Endothelial cell of umbilical vein (primary cell): ENCODE measurements around the gene LCP1. TPM values are rescaled to one million over a fixed set of nuclear protein-coding genes. Genes with fewer than 3 reads are reported as not detected.

ENCODE experiments used
- BruUV-seq: library from RNA; stranded (reverse); fragments of 400-500 nt; replicated peaks from 2 replicates; lab custom pipeline; 2021; lab: Mats Ljungman, UMichigan
- CTCF ChIA-PET: fragments of 300-600, 350-600 bp; sonication (Branson Sonifier 250); formaldehyde crosslinking; loops from one replicate; lab custom pipeline; 2021; ENCODE audit warnings: antibody characterized with exemption, inconsistent platforms; lab: Charles Lee
- POLR2A ChIA-PET: fragments of 300-600, 350-600 bp; sonication (Branson Sonifier 250); formaldehyde crosslinking; loops from one replicate; lab custom pipeline; 2021; ENCODE audit warnings: antibody characterized with exemption, inconsistent platforms; lab: Charles Lee
- DNase-seq: peaks from one replicate; pipeline ENCODE4 v3.0.0-alpha.2; 2011; ENCODE audit warnings: low read depth, low spot score
- FAIRE-seq: peaks from 2 replicates; lab custom pipeline; 2011; peaks lifted over from hg19 to GRCh38; lab: Jason Lieb, UNC
- H2AFZ ChIP-seq: 2 replicates; pipeline ENCODE4 v1.6.0; 2012; ENCODE audit warnings: low read depth, low read length, control low read depth, inconsistent platforms
- H3K27ac ChIP-seq: 2 replicates; pipeline ENCODE4 v1.5.1; 2011; ENCODE audit warnings: low read depth, mild to moderate bottlenecking, control low read depth, low read length, moderate library complexity; ENCODE audit not compliant: insufficient read depth
- H3K27me3 ChIP-seq, 2 experiments: 2 replicates each; pipeline versions ENCODE4 v1.6.0 to v1.6.1; 2011; ENCODE audit warnings: low read length in 2 of 2, mixed read lengths in 1 of 2; ENCODE audit not compliant: control insufficient read depth in 2 of 2, insufficient read depth in 2 of 2
- H3K36me3 ChIP-seq, 2 experiments: 2 replicates in 1 of 2; 3 replicates in 1 of 2; pipeline ENCODE4 v1.5.1; 2011; ENCODE audit warnings: low read length in 2 of 2, mild to moderate bottlenecking in 1 of 2, moderate library complexity in 1 of 2; ENCODE audit not compliant: control insufficient read depth in 2 of 2, insufficient read depth in 2 of 2; ENCODE audit errors: extremely low read depth in 1 of 2
- H3K4me1 ChIP-seq: 3 replicates; pipeline ENCODE4 v1.5.1; 2011; ENCODE audit warnings: mild to moderate bottlenecking, low read length; ENCODE audit not compliant: control insufficient read depth, insufficient read depth; ENCODE audit errors: extremely low read depth
- H3K4me2 ChIP-seq: 2 replicates; pipeline ENCODE4 v1.6.1; 2011; ENCODE audit warnings: low read length, control low read depth, mixed read lengths; ENCODE audit not compliant: insufficient read depth
- H3K4me3 ChIP-seq, 3 experiments: fragments of 200-600 bp in 1 of 3; sonication (generic), shearing (Covaris generic) in 1 of 3; replicated peaks in 1 of 3; 2 replicates each; pipeline ENCODE4 v1.5.1; 2011 to 2016; ENCODE audit warnings: control low read depth in 3 of 3, low read length in 3 of 3, mild to moderate bottlenecking in 2 of 3, inconsistent platforms in 1 of 3, low read depth in 1 of 3, moderate library complexity in 1 of 3; ENCODE audit not compliant: insufficient read depth in 1 of 3
- H3K79me2 ChIP-seq: 2 replicates; pipeline ENCODE4 v1.6.0; 2012; ENCODE audit warnings: low read length, inconsistent platforms; ENCODE audit not compliant: control insufficient read depth, insufficient read depth
- H3K9ac ChIP-seq: replicated peaks from 2 replicates; pipeline ENCODE3; 2011; ENCODE audit warnings: low read length, control low read depth; ENCODE audit not compliant: insufficient read depth; ENCODE audit errors: extremely low read depth
- H3K9me1 ChIP-seq: replicated peaks from 3 replicates; pipeline ENCODE4 v1.6.0; 2011; ENCODE audit warnings: mild to moderate bottlenecking, low read length; ENCODE audit not compliant: control insufficient read depth, insufficient read depth; ENCODE audit errors: extremely low read depth
- H3K9me3 ChIP-seq: replicated peaks from 2 replicates; pipeline ENCODE4 v1.5.1; 2012; ENCODE audit warnings: low read length, inconsistent platforms; ENCODE audit not compliant: control insufficient read depth, insufficient read depth
- H4K20me1 ChIP-seq: replicated peaks from 2 replicates; pipeline ENCODE3; 2011; ENCODE audit warnings: mild to moderate bottlenecking, low read length; ENCODE audit not compliant: control insufficient read depth, insufficient read depth; ENCODE audit errors: extremely low read depth
- EZH2 ChIP-seq: IDR thresholded peaks from 2 replicates; pipeline ENCODE4 v1.6.1; 2012; ENCODE audit warnings: borderline replicate concordance, low read depth, mild to moderate bottlenecking, moderate library complexity, low read length, inconsistent platforms; ENCODE audit not compliant: severe bottlenecking
- FOS ChIP-seq: IDR thresholded peaks from 2 replicates; pipeline ENCODE4 v1.6.1; 2011; ENCODE audit warnings: mild to moderate bottlenecking, low read length, moderate library complexity, borderline replicate concordance; ENCODE audit not compliant: insufficient read depth
- GATA2 ChIP-seq: IDR thresholded peaks from 2 replicates; pipeline ENCODE4 v1.7.0; 2011; ENCODE audit warnings: low read depth, mild to moderate bottlenecking, moderate library complexity, mixed read lengths, low read length; ENCODE audit not compliant: insufficient read length, insufficient read depth
- JUN ChIP-seq: IDR thresholded peaks from 2 replicates; pipeline ENCODE4 v1.6.1; 2011; ENCODE audit warnings: borderline replicate concordance, low read depth; ENCODE audit not compliant: insufficient read length, insufficient read depth
- MYC ChIP-seq: IDR thresholded peaks from one replicate; pipeline ENCODE4 v1.6.1; 2011; ENCODE audit warnings: mild to moderate bottlenecking, low read depth, low read length
- POLR2A ChIP-seq: IDR thresholded peaks from 2 replicates; pipeline ENCODE4 v1.6.1; 2012; ENCODE audit warnings: low read depth, mild to moderate bottlenecking, control low read depth, low read length
- POLR2AphosphoS5 ChIP-seq: IDR thresholded peaks from 2 replicates; pipeline ENCODE4 v1.6.1; 2012; ENCODE audit warnings: low read depth, mild to moderate bottlenecking, control low read depth, low read length, moderate library complexity; ENCODE audit not compliant: insufficient read depth
- dilution Hi-C: fragments of 300-500 bp; cut with MboI; formaldehyde crosslinking; loops from one replicate; pipeline ENCODE4 v1.15.0; 2019; ENCODE audit warnings: low sequenced_read_pairs; ENCODE audit not compliant: extremely low pct_ligation_motif_present
- intact Hi-C: fragments of 100-400 bp; cut with micrococcal nuclease; formaldehyde crosslinking; loops from one replicate; pipeline ENCODE4 v1.10.0; 2022
- polyA plus RNA-seq, 4 experiments: library from polyadenylated mRNA; depleted of rRNA in 3 of 4; stranded (reverse) in 3 of 4; unstranded in 1 of 4; fragments of >200 nt; gene quantifications; 2 replicates each; pipeline versions ENCODE4 v1.2.1 to v1.2.3, GENCODE V29; 2011 to 2012; ENCODE audit warnings: missing spikeins in 1 of 4
- total RNA-seq: library from RNA; stranded (reverse); gene quantifications from 2 replicates; pipeline ENCODE4 v1.2.3, GENCODE V29; 2021
- TF ChIP-seq, protein P1 (sequence below): IDR thresholded peaks from 2 replicates; pipeline ENCODE4 v1.6.1; 2011; ENCODE audit not compliant: insufficient read depth, insufficient read length
- TF ChIP-seq, protein P2 (sequence below), 2 donors: IDR thresholded peaks; 1 replicate in 1 of 2; 2 replicates in 1 of 2; pipeline ENCODE4 v1.5.1; 2011; ENCODE audit warnings: low read length in 2 of 2, mild to moderate bottlenecking in 2 of 2, moderate library complexity in 2 of 2, control low read depth in 1 of 2, inconsistent platforms in 1 of 2, low read depth in 1 of 2; ENCODE audit not compliant: insufficient read depth in 1 of 2; ENCODE audit errors: extremely low read depth in 1 of 2

Gene LCP1
- total and polyA plus RNA-seq, 2 donors (not counting 3 experiments of a cell fraction or from before 2014, with no cell fraction given): 0.18 to 0.38 TPM

DNA sequence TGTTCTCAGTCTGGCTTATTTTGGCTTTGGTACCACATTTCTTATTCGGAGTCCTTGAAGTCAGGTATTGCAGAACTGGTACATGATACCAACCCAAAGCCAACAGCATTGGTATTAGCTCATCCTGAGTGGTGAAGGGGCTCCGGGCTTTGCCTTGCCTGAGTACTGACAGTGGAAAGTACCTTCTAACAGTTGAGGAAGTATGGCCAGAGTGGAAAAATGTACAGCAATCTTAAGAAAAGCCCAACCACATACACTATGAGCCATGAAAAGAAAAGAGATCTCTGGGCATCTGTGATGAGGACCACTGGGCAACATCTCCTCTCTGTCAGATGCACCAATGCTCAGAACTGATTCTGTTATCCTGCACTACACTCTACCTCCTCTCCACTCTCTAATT, 8.3 kb downstream of the LCP1 start:
- FAIRE-seq: no peak
- no peak overlapping the region for H3K4me2 ChIP-seq
- H3K9me3 ChIP-seq: no peaks in the 10 kb centered on the region
- peaks cover 0 to 24% of the 10 kb centered on the region in 2 experiments for H3K27me3 ChIP-seq
- no TSS peak for BruUV-seq
- POLR2A ChIA-PET: no interaction called here
- H3K36me3 ChIP-seq: no peaks in the 10 kb centered on the region
- H3K9ac ChIP-seq: no peak overlapping the region
- no peaks in the 10 kb centered on the region for H3K9me1 ChIP-seq
- intact Hi-C loops (no loop called here), dilution Hi-C loops (no loop called here)
- no peak overlapping the region for H3K4me3 ChIP-seq
- H3K4me1 ChIP-seq: no peaks in the 10 kb centered on the region
- no peak overlapping the region for H3K27ac ChIP-seq
- CTCF ChIA-PET: interaction anchor here (1.8 kb wide), 1 partner anchor 14 kb away, joined by 10 read pairs; no protein-coding TSS in a partner anchor
- H3K79me2 ChIP-seq: no peaks in the 10 kb centered on the region
- no peaks in the 10 kb centered on the region for H4K20me1 ChIP-seq
- H2AFZ ChIP-seq: no peak overlapping the region
- DNase-seq: no peak
- TF ChIP-seq, protein P1, sequence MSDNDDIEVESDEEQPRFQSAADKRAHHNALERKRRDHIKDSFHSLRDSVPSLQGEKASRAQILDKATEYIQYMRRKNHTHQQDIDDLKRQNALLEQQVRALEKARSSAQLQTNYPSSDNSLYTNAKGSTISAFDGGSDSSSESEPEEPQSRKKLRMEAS: no peak
- TF ChIP-seq, protein P2, sequence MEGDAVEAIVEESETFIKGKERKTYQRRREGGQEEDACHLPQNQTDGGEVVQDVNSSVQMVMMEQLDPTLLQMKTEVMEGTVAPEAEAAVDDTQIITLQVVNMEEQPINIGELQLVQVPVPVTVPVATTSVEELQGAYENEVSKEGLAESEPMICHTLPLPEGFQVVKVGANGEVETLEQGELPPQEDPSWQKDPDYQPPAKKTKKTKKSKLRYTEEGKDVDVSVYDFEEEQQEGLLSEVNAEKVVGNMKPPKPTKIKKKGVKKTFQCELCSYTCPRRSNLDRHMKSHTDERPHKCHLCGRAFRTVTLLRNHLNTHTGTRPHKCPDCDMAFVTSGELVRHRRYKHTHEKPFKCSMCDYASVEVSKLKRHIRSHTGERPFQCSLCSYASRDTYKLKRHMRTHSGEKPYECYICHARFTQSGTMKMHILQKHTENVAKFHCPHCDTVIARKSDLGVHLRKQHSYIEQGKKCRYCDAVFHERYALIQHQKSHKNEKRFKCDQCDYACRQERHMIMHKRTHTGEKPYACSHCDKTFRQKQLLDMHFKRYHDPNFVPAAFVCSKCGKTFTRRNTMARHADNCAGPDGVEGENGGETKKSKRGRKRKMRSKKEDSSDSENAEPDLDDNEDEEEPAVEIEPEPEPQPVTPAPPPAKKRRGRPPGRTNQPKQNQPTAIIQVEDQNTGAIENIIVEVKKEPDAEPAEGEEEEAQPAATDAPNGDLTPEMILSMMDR (IDR thresholded peaks at IDR 0.05; ENCODE audit: extremely low read depth in 1 of 2, insufficient read depth in 1 of 2, low read depth in 1 of 2, low read length in 2 of 2): no peak
- TF ChIP-seq MYC (no peak), POLR2A (no peak), EZH2 (no peak), POLR2AphosphoS5 (no peak), GATA2 (no peak), JUN (no peak), FOS (no peak)
